Measurements from ENCODE around the gene GPRASP3.
A peak's percentile ranks its signal among the peaks of the same experiment; 100 is the strongest.
"Not testable (repeated sequence)": the region's sequence is repeated elsewhere in the genome, so short reads cannot be mapped to it uniquely, and the experiment has no call there.

The GPRASP3 gene

GRCh38 chrX:102712981-102713625, 7.4 kb upstream of the GPRASP3 start:
- H3K23ac ChIP-seq (ENCODE audit: low read length), result no peak overlapping the region
- no peak overlapping the region for H3K4ac ChIP-seq (ENCODE audit: low read depth, low read length)
- H3K9ac ChIP-seq (ENCODE audit: low read length), result peak overlapping the region; percentile 65
- no peak overlapping the region for H3K27ac ChIP-seq (ENCODE audit: low read depth, low read length)
- H3K4me3 ChIP-seq (ENCODE audit: low read length), result peak overlapping the region; percentile 41
- peak overlapping the region; percentile 8 for H3K18ac ChIP-seq (ENCODE audit: low read length)
- H4K5ac ChIP-seq (ENCODE audit: low read length), result no peak overlapping the region
- H2BK120ac ChIP-seq (ENCODE audit: low read depth, low read length), result no peak overlapping the region
- H2BK5ac ChIP-seq (ENCODE audit: low read length), result no peak overlapping the region
- H3K4me1 ChIP-seq (ENCODE audit: control insufficient read depth, low read depth, low read length), result no peaks in the 10 kb centered on the region
- peak overlapping the region; percentile 81 for H3K56ac ChIP-seq (ENCODE audit: low read length)
- H4K8ac ChIP-seq (ENCODE audit: low read depth, low read length), result no peak overlapping the region
- no peak overlapping the region for H2AK5ac ChIP-seq (ENCODE audit: low read length)
- WGBS (ENCODE audit: extremely low coverage, insufficient coverage, low lambda C conversion rate), result no CpG with 5 or more reads among the region's 23 CpGs
- H3K36me3 ChIP-seq (ENCODE audit: control insufficient read depth, insufficient read depth, low read length), result no peaks in the 10 kb centered on the region
- H3K4me2 ChIP-seq (ENCODE audit: low read length), result peak overlapping the region; percentile 28
- no peaks in the 10 kb centered on the region for H3K79me1 ChIP-seq (ENCODE audit: low read length)
- H3K79me2 ChIP-seq (ENCODE audit: control insufficient read depth, insufficient read depth, low read length), result no peaks in the 10 kb centered on the region
- H2BK15ac ChIP-seq (replicated peaks; ENCODE audit: low read depth), result no peak overlapping the region
- H3K27me3 ChIP-seq (ENCODE audit: insufficient read depth, low read length, poor library complexity), result no peaks in the 10 kb centered on the region
- DNase-seq, result peak; percentile 63

- Histone ChIP-seq H3K27me3 (ENCODE audit: insufficient read depth, low read length, poor library complexity) (no peaks in the 10 kb centered on the region), H3K79me2 (ENCODE audit: control insufficient read depth, insufficient read depth, low read length) (no peaks in the 10 kb centered on the region), H2BK5ac (ENCODE audit: low read length) (no peak overlapping the region), H3K79me1 (ENCODE audit: low read length) (no peaks in the 10 kb centered on the region), H3K18ac (ENCODE audit: low read length) (no peak overlapping the region), H2AK5ac (ENCODE audit: low read length) (no peak overlapping the region), H3K4ac (ENCODE audit: low read depth, low read length) (no peak overlapping the region), H3K23ac (ENCODE audit: low read length) (no peak overlapping the region), H3K4me1 (ENCODE audit: control insufficient read depth, low read depth, low read length) (no peaks in the 10 kb centered on the region), H3K4me2 (ENCODE audit: low read length) (no peak overlapping the region), H2BK120ac (ENCODE audit: low read depth, low read length) (no peak overlapping the region), H2BK15ac (replicated peaks; ENCODE audit: low read depth) (no peak overlapping the region), H3K27ac (ENCODE audit: low read depth, low read length) (no peak overlapping the region), H4K5ac (ENCODE audit: low read length) (no peak overlapping the region), H3K56ac (ENCODE audit: low read length) (no peak overlapping the region), H3K9ac (ENCODE audit: low read length) (no peak overlapping the region), H3K4me3 (ENCODE audit: low read length) (no peak overlapping the region), H4K8ac (ENCODE audit: low read depth, low read length) (no peak overlapping the region), H3K36me3 (ENCODE audit: control insufficient read depth, insufficient read depth, low read length) (no peaks in the 10 kb centered on the region)
- DNase-seq, result peak; percentile 36
- no CpG with 5 or more reads among the region's 6 CpGs for WGBS (ENCODE audit: extremely low coverage, insufficient coverage, low lambda C conversion rate)
Observed at GRCh38 chrX:102714994-102715393, 5.5 kb upstream of the GPRASP3 start.

- Histone ChIP-seq H3K79me1 (ENCODE audit: low read length) (no peaks in the 10 kb centered on the region), H3K36me3 (ENCODE audit: control insufficient read depth, insufficient read depth, low read length) (no peaks in the 10 kb centered on the region), H3K9ac (ENCODE audit: low read length) (no peak overlapping the region), H4K5ac (ENCODE audit: low read length) (no peak overlapping the region), H3K4me1 (ENCODE audit: control insufficient read depth, low read depth, low read length) (no peaks in the 10 kb centered on the region), H3K56ac (ENCODE audit: low read length) (no peak overlapping the region), H3K79me2 (ENCODE audit: control insufficient read depth, insufficient read depth, low read length) (no peaks in the 10 kb centered on the region), H2AK5ac (ENCODE audit: low read length) (no peak overlapping the region), H3K18ac (ENCODE audit: low read length) (no peak overlapping the region), H3K4me2 (ENCODE audit: low read length) (no peak overlapping the region), H3K4ac (ENCODE audit: low read depth, low read length) (no peak overlapping the region), H3K4me3 (ENCODE audit: low read length) (no peak overlapping the region), H3K27ac (ENCODE audit: low read depth, low read length) (no peak overlapping the region), H3K27me3 (ENCODE audit: insufficient read depth, low read length, poor library complexity) (no peaks in the 10 kb centered on the region), H2BK120ac (ENCODE audit: low read depth, low read length) (no peak overlapping the region), H2BK5ac (ENCODE audit: low read length) (no peak overlapping the region), H3K23ac (ENCODE audit: low read length) (no peak overlapping the region), H2BK15ac (replicated peaks; ENCODE audit: low read depth) (no peak overlapping the region), H4K8ac (ENCODE audit: low read depth, low read length) (no peak overlapping the region)
- WGBS (ENCODE audit: extremely low coverage, insufficient coverage, low lambda C conversion rate), result no CpG with 5 or more reads among the region's 5 CpGs
- DNase-seq, result no peak
Observed at GRCh38 chrX:102715967-102716366, 4.6 kb upstream of the GPRASP3 start.

GRCh38 chrX:102721169-102721506, 595 bp downstream of the GPRASP3 start:
- not testable (repeated sequence) for H3K36me3 ChIP-seq (ENCODE audit: control insufficient read depth, insufficient read depth, low read length); H3K23ac ChIP-seq (ENCODE audit: low read length); H3K4ac ChIP-seq (ENCODE audit: low read depth, low read length); H4K5ac ChIP-seq (ENCODE audit: low read length); H3K27ac ChIP-seq (ENCODE audit: low read depth, low read length); H4K8ac ChIP-seq (ENCODE audit: low read depth, low read length); H2BK15ac ChIP-seq (replicated peaks; ENCODE audit: low read depth); H2BK120ac ChIP-seq (ENCODE audit: low read depth, low read length); H3K79me1 ChIP-seq (ENCODE audit: low read length); H2BK5ac ChIP-seq (ENCODE audit: low read length); H3K27me3 ChIP-seq (ENCODE audit: insufficient read depth, low read length, poor library complexity); H3K4me1 ChIP-seq (ENCODE audit: control insufficient read depth, low read depth, low read length); H3K79me2 ChIP-seq (ENCODE audit: control insufficient read depth, insufficient read depth, low read length); H2AK5ac ChIP-seq (ENCODE audit: low read length); H3K18ac ChIP-seq (ENCODE audit: low read length); DNase-seq; H3K4me3 ChIP-seq (ENCODE audit: low read length)
- H3K4me2 ChIP-seq (ENCODE audit: low read length), result peak overlapping the region; percentile 21
- peak overlapping the region; percentile 80 for H3K56ac ChIP-seq (ENCODE audit: low read length)
- H3K9ac ChIP-seq (ENCODE audit: low read length), result peak overlapping the region; percentile 72
- no CpG with 5 or more reads among the region's 7 CpGs for WGBS (ENCODE audit: extremely low coverage, insufficient coverage, low lambda C conversion rate)

- Histone ChIP-seq H2BK15ac (replicated peaks; ENCODE audit: low read depth) (no peak overlapping the region), H3K18ac (ENCODE audit: low read length) (no peak overlapping the region), H2BK120ac (ENCODE audit: low read depth, low read length) (no peak overlapping the region), H3K9ac (ENCODE audit: low read length) (no peak overlapping the region), H3K4me1 (ENCODE audit: control insufficient read depth, low read depth, low read length) (no peaks in the 10 kb centered on the region), H3K4me2 (ENCODE audit: low read length) (no peak overlapping the region), H3K79me1 (ENCODE audit: low read length) (no peaks in the 10 kb centered on the region), H3K4ac (ENCODE audit: low read depth, low read length) (no peak overlapping the region), H3K27ac (ENCODE audit: low read depth, low read length) (no peak overlapping the region), H3K27me3 (ENCODE audit: insufficient read depth, low read length, poor library complexity) (no peaks in the 10 kb centered on the region), H4K8ac (ENCODE audit: low read depth, low read length) (no peak overlapping the region), H3K4me3 (ENCODE audit: low read length) (no peak overlapping the region), H3K23ac (ENCODE audit: low read length) (no peak overlapping the region), H2AK5ac (ENCODE audit: low read length) (no peak overlapping the region), H4K5ac (ENCODE audit: low read length) (no peak overlapping the region), H3K36me3 (ENCODE audit: control insufficient read depth, insufficient read depth, low read length) (no peaks in the 10 kb centered on the region), H3K79me2 (ENCODE audit: control insufficient read depth, insufficient read depth, low read length) (no peaks in the 10 kb centered on the region), H2BK5ac (ENCODE audit: low read length) (no peak overlapping the region), H3K56ac (ENCODE audit: low read length) (no peak overlapping the region)
- DNase-seq, result peak; percentile 79
- WGBS (ENCODE audit: extremely low coverage, insufficient coverage, low lambda C conversion rate), result no CpG with 5 or more reads among the region's 1 CpG
Observed at GRCh38 chrX:102723456-102723855, 2.9 kb downstream of the GPRASP3 start.

- H2AK5ac ChIP-seq (ENCODE audit: low read length), result no peak overlapping the region
- H3K23ac ChIP-seq (ENCODE audit: low read length), result no peak overlapping the region
- no peak overlapping the region for H2BK15ac ChIP-seq (replicated peaks; ENCODE audit: low read depth)
- H3K27me3 ChIP-seq (ENCODE audit: insufficient read depth, low read length, poor library complexity), result no peaks in the 10 kb centered on the region
- no peak overlapping the region for H3K4me2 ChIP-seq (ENCODE audit: low read length)
- H3K79me2 ChIP-seq (ENCODE audit: control insufficient read depth, insufficient read depth, low read length), result no peaks in the 10 kb centered on the region
- H4K8ac ChIP-seq (ENCODE audit: low read depth, low read length), result no peak overlapping the region
- no peak overlapping the region for H3K56ac ChIP-seq (ENCODE audit: low read length)
- no peak overlapping the region for H4K5ac ChIP-seq (ENCODE audit: low read length)
- H3K9ac ChIP-seq (ENCODE audit: low read length), result no peak overlapping the region
- H3K4me1 ChIP-seq (ENCODE audit: control insufficient read depth, low read depth, low read length), result no peaks in the 10 kb centered on the region
- no peak overlapping the region for H2BK5ac ChIP-seq (ENCODE audit: low read length)
- no peak for DNase-seq
- no CpG with 5 or more reads among the region's 1 CpG for WGBS (ENCODE audit: extremely low coverage, insufficient coverage, low lambda C conversion rate)
- no peak overlapping the region for H2BK120ac ChIP-seq (ENCODE audit: low read depth, low read length)
- H3K36me3 ChIP-seq (ENCODE audit: control insufficient read depth, insufficient read depth, low read length), result no peaks in the 10 kb centered on the region
- no peak overlapping the region for H3K18ac ChIP-seq (ENCODE audit: low read length)
- H3K79me1 ChIP-seq (ENCODE audit: low read length), result no peaks in the 10 kb centered on the region
- H3K4me3 ChIP-seq (ENCODE audit: low read length), result no peak overlapping the region
- H3K27ac ChIP-seq (ENCODE audit: low read depth, low read length), result no peak overlapping the region
- no peak overlapping the region for H3K4ac ChIP-seq (ENCODE audit: low read depth, low read length)
Observed at GRCh38 chrX:102727761-102728160, 7.2 kb downstream of the GPRASP3 start.
